Suppressor macrophage (primary cell): ENCODE data around the gene UQCRC1.
A peak's percentile ranks its signal among the peaks of the same experiment; 100 is the strongest.
"Not testable (repeated sequence)": the region's sequence is repeated elsewhere in the genome, so short reads cannot be mapped to it uniquely, and the experiment has no call there.

ENCODE experiments used
- DNase-seq, 4 experiments: peaks; one replicate each; pipeline ENCODE4 v3.0.0-alpha.2; 2020 to 2022

The UQCRC1 gene

GRCh38 chr3:48553886-48554845, 55.3 kb downstream of the UQCRC1 start:
- DNase-seq = no peak

DNA sequence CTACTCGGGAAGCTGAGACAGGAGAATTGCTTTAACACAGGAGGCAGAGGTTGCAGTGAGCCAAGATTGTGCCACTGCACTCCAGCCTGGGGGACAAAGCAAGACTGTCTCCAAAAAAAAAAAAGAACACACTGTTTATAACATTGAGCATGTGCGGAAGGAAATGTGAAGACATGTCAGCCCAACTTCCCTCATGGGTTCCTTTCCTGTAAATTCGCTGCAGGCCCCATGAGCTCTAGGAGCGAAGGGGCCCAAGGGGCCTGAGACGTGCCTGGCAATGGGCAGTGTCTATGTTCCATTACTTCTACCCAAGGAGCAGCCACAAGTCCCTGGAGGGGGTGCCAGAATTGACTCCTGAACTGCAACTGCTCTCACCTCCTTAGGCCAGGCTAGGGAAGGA, 56.1 kb downstream of the UQCRC1 start:
- DNase-seq = peak in 3 of 4 experiments; percentile 36 to 58 (median 41)

DNA sequence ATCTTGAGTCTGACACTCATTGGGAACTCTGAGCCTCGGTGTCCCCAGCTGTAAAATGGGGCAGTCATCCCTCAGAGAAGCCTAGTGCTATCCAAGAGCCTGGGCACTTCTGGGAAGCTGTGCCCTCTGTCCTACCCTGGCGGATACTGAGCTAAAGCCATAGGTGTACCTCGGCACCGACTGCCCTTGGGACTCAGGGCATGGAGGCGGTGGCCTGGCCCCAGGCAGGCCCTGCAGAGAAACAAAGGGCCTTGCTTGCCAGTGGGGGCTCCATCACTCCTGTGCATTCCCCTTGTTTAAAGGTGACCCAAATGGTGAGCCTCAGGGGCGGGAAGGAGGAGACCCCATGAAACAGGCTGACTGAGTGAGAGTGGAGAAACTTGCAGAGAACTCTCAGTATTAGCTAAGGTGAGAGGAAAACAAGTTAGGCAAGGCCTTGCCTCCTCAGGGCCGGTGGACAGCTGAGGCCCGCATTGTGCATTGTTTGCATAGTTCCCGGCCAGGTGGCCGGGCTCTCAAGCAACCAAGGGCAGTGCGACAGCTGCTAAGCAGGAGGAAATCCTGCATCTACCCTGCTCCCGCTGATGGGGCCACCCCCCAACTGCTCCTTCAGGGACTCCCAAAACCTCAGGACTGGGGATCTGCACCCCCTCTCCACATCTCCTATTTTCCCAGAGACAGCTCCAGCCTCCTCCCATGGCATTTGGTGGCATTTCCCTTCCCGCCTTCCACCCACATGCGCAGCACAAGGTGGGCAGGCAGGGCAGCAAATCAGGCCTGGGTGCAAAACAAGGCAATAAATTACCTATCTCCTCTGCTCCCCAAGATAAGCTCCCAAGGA, 57.1 kb downstream of the UQCRC1 start:
- DNase-seq = no peak

GRCh38 chr3:48551651-48552050, 57.8 kb downstream of the UQCRC1 start:
- not testable (repeated sequence) for DNase-seq
